OCI-LY7 (cell line): Measurements from ENCODE around the gene CD46. TPM values are rescaled to one million over a fixed set of nuclear protein-coding genes. Genes with fewer than 3 reads are reported as not detected.

Source experiments
- BruUV-seq: library from RNA; stranded (reverse); fragments of 400-500 nt; replicated peaks from 2 replicates; lab custom pipeline; 2021; lab: Mats Ljungman, UMichigan
- CTCF ChIA-PET: fragments of 300-600 bp; sonication (Branson Sonifier 250); formaldehyde crosslinking; loops from one replicate; lab custom pipeline; 2022; ENCODE audit warnings: antibody characterized with exemption; ENCODE audit not compliant: unreplicated experiment; lab: Charles Lee
- POLR2A ChIA-PET: fragments of 300-600 bp; sonication (Branson Sonifier 250); formaldehyde crosslinking; loops from one replicate; lab custom pipeline; 2022; ENCODE audit warnings: antibody characterized with exemption; lab: Charles Lee
- DNase-seq: peaks from one replicate; pipeline ENCODE4 v3.0.0-alpha.2; 2015; ENCODE audit warnings: low spot score
- H2AFZ ChIP-seq: fragments of 200-600 bp; sonication (generic), shearing (Covaris generic); 2 replicates; pipeline ENCODE4 v1.6.1; 2014; ENCODE audit warnings: mild to moderate bottlenecking, antibody characterized with exemption, low read length, moderate library complexity
- H3K27ac ChIP-seq: fragments of 200-600 bp; sonication (generic); 2 replicates; pipeline ENCODE4 v1.5.1; 2014; ENCODE audit warnings: mixed run types, low read depth, mild to moderate bottlenecking, moderate library complexity, low read length, inconsistent platforms; ENCODE audit not compliant: poor library complexity, severe bottlenecking
- H3K36me3 ChIP-seq: fragments of 200-600 bp; sonication (generic); 2 replicates; pipeline ENCODE4 v1.6.1; 2014; ENCODE audit warnings: mild to moderate bottlenecking, antibody characterized with exemption, low read length, moderate library complexity, mixed read lengths; ENCODE audit not compliant: insufficient read depth
- H3K4me1 ChIP-seq: fragments of 200-600 bp; sonication (generic); 2 replicates; pipeline ENCODE4 v1.5.1; 2014; ENCODE audit warnings: mild to moderate bottlenecking, low read length; ENCODE audit not compliant: insufficient read depth, poor library complexity, severe bottlenecking
- H3K4me2 ChIP-seq: fragments of 200-600 bp; sonication (generic); 2 replicates; pipeline ENCODE4 v1.6.1; 2014; ENCODE audit warnings: mild to moderate bottlenecking, low read length
- H3K4me3 ChIP-seq: fragments of 200-600 bp; sonication (generic); 2 replicates; pipeline ENCODE4 v1.5.1; 2014; ENCODE audit warnings: mild to moderate bottlenecking, low read depth, low read length; ENCODE audit not compliant: poor library complexity, severe bottlenecking
- H3K79me2 ChIP-seq: fragments of 200-600 bp; sonication (generic); 2 replicates; pipeline ENCODE4 v1.6.1; 2016; ENCODE audit warnings: low read depth, mild to moderate bottlenecking, low read length, moderate library complexity, mixed read lengths; ENCODE audit not compliant: insufficient read depth
- H3K9me2 ChIP-seq: fragments of 200-600 bp; sonication (generic); 2 replicates; pipeline ENCODE4 v1.6.1; 2016; ENCODE audit warnings: mild to moderate bottlenecking, low read length, mixed read lengths; ENCODE audit not compliant: insufficient read depth
- H3K9me3 ChIP-seq: fragments of 200-600 bp; sonication (generic); 2 replicates; pipeline ENCODE4 v1.6.1; 2014; ENCODE audit warnings: mild to moderate bottlenecking, mixed run types, low read length, mixed read lengths
- H4K20me1 ChIP-seq: fragments of 200-600 bp; sonication (generic); 2 replicates; pipeline ENCODE4 v1.6.1; 2014; ENCODE audit warnings: mild to moderate bottlenecking, antibody characterized with exemption, low read length, moderate library complexity, mixed read lengths; ENCODE audit not compliant: insufficient read depth
- EZH2phosphoT487 ChIP-seq: fragments of 200-600 bp; sonication (generic); IDR thresholded peaks from 2 replicates; pipeline ENCODE4 v1.6.1; 2018; ENCODE audit warnings: low read depth, borderline replicate concordance, mild to moderate bottlenecking, mixed run types, antibody characterized with exemption, low read length, moderate library complexity, mixed read lengths
- intact Hi-C: fragments of 100-400 bp; cut with micrococcal nuclease; formaldehyde crosslinking; loops from one replicate; pipeline ENCODE4 v1.10.0; 2022; ENCODE audit not compliant: unreplicated experiment
- total RNA-seq, 2 experiments: library from RNA; depleted of rRNA in 1 of 2; stranded (reverse); fragments of >200 nt in 1 of 2; shearing (Covaris generic) in 1 of 2; gene quantifications; 2 replicates each; pipeline ENCODE4 v1.2.3, GENCODE V29; 2014 to 2022
- TF ChIP-seq, protein P1 (sequence below): fragments of 200-600 bp; sonication (generic); conservative IDR thresholded peaks from 2 replicates; pipeline ENCODE4 v1.5.1; 2014; ENCODE audit warnings: mild to moderate bottlenecking, antibody characterized with exemption, low read length, moderate library complexity, mixed read lengths

The CD46 gene
- total RNA-seq, 2 experiments from 2014 or later, result 83.2 to 83.8 TPM

DNA sequence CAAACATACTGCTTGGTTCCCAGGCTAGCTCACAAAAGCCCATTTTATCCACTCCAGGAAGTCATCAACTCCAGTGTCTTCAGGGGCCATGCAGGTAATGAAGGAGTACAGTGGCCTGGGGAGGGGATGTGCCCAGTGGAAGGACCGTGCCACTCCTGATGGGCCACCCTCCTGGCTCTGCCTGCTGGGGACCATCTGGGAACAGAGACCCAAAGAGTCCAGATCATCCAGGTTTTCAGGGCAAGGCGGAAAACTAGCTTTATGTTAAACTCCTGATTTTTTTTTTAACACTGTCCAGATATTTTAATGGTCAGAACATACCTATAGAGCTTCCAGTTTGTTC lies 75.6 kb downstream of the CD46 start:
- H3K79me2 ChIP-seq, result peaks cover 6% of the 10 kb centered on the region; the same call in 1 of the 2 replicates
- no peaks in the 10 kb centered on the region for H3K36me3 ChIP-seq
- no peaks in the 10 kb centered on the region for H3K9me3 ChIP-seq
- H4K20me1 ChIP-seq, result 0 out of 2 replicates have a peak, but pooled peaks cover 4% of the 10 kb centered on the region
- no peaks in the 10 kb centered on the region for H3K9me2 ChIP-seq
- peaks cover 57% of the 10 kb centered on the region for H3K4me1 ChIP-seq
- CTCF ChIA-PET, result interaction anchor here (0.8 to 1.2 kb wide), 4 partner anchors 8 to 45 kb away, joined by 3 to 4 read pairs (median 3); no protein-coding TSS in a partner anchor
- no peak for TF ChIP-seq EZH2phosphoT487
- TF ChIP-seq, protein P1, sequence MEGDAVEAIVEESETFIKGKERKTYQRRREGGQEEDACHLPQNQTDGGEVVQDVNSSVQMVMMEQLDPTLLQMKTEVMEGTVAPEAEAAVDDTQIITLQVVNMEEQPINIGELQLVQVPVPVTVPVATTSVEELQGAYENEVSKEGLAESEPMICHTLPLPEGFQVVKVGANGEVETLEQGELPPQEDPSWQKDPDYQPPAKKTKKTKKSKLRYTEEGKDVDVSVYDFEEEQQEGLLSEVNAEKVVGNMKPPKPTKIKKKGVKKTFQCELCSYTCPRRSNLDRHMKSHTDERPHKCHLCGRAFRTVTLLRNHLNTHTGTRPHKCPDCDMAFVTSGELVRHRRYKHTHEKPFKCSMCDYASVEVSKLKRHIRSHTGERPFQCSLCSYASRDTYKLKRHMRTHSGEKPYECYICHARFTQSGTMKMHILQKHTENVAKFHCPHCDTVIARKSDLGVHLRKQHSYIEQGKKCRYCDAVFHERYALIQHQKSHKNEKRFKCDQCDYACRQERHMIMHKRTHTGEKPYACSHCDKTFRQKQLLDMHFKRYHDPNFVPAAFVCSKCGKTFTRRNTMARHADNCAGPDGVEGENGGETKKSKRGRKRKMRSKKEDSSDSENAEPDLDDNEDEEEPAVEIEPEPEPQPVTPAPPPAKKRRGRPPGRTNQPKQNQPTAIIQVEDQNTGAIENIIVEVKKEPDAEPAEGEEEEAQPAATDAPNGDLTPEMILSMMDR, result no peak
- H3K27ac ChIP-seq, result no peak overlapping the region
- intact Hi-C loops, result no loop called here
- no peak overlapping the region for H3K4me2 ChIP-seq
- no peak for DNase-seq
- no TSS peak for BruUV-seq
- POLR2A ChIA-PET, result interaction anchor here (0.7 to 6.5 kb wide), 3 partner anchors 9 to 45 kb away, joined by 3 to 109 read pairs (median 3); no protein-coding TSS in a partner anchor
- H2AFZ ChIP-seq, result no peak overlapping the region
- H3K4me3 ChIP-seq, result no peak overlapping the region

DNA sequence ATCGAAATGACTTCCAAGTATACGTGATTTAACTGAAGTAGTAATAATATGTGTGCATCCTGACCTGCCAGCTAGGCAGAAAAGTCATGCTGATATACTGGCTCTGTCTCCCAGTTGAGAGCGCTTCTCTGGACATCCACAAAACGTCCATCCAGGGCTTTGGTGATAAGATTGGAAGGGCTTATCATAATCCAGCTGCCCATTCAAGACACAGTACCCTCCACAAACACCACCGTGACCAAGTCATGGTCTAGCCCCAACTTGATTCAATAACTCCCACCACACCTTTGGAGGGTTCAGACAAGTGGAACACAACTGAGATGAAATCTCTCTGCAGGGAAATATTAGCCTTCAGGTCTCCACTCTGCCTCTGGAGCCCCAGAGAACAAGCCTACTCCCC lies 76.2 kb downstream of the CD46 start:
- peak overlapping the region; percentile 5; the same call in 1 of the 2 replicates for H3K4me2 ChIP-seq
- peaks cover 4% of the 10 kb centered on the region; the same call in 1 of the 2 replicates for H3K79me2 ChIP-seq

More for the DNA sequence above, 76.2 kb downstream of the CD46 start:
- Histone ChIP-seq H3K4me3 (no peak overlapping the region), H3K27ac (no peak overlapping the region), H4K20me1 (0 out of 2 replicates have a peak, but pooled peaks cover 4% of the 10 kb centered on the region), H3K9me2 (no peaks in the 10 kb centered on the region), H3K9me3 (no peaks in the 10 kb centered on the region), H2AFZ (no peak overlapping the region), H3K4me1 (peaks cover 51% of the 10 kb centered on the region), H3K36me3 (no peaks in the 10 kb centered on the region)
- intact Hi-C loops, result loop anchor here (1.0 kb wide), 2 partner anchors 41 to 135 kb away; no protein-coding TSS in a partner anchor
- TF ChIP-seq EZH2phosphoT487, result no peak
- TF ChIP-seq, protein P1, result no peak
- no TSS peak for BruUV-seq
- CTCF ChIA-PET, result no interaction called here
- POLR2A ChIA-PET, result interaction anchor here (0.7 to 6.5 kb wide), 2 partner anchors 14 to 44 kb away, joined by 3 to 109 read pairs; no protein-coding TSS in a partner anchor
- no peak for DNase-seq
